T follicular helper cell (primary cell): Measurements from ENCODE around the gene WDR73.
"Not testable (repeated sequence)": the region's sequence is repeated elsewhere in the genome, so short reads cannot be mapped to it uniquely, and the experiment has no call there.

ENCODE experiments used
- DNase-seq: peaks from one replicate; pipeline ENCODE4 v3.0.0-alpha.2; 2020; ENCODE audit warnings: low read depth

WDR73 gene

DNA sequence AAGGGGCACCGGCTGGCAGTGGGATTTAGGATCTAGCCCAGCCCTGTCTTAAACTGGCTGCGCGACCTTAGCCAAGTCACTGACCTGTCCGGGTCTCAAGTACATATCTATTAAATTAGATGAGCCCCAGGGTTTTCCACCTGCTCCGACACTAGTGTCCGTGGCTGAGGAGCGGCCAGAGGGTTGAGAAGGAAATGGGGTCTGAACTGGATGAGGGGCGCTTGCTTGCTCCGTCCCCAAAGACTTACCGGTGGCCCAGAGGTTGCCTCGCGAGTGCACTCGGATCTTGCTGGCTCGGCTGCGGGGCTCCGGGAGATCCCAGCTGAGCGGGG, 3.6 kb upstream of the WDR73 start:
- DNase-seq: no peak

DNA sequence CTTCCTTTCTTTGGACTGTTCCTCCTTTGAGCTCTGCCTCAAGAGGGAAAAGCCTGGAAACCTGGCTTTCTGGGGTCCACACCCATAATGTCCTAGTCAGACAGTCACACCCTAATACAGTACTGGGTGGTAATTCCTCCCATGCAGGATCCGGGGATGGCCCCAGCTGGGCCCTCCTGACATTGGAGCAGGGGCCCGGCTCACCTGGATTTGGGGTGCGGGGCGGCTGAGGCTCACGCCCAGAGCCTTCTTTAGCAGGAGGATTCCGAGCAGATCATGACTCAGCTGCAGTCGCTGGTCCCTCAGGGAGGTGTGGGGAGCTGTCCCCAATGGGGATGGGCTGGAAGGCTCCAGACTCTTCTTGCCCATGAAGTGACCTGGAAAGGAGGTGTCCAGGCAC, 2.9 kb upstream of the WDR73 start:
- no peak for DNase-seq

DNA sequence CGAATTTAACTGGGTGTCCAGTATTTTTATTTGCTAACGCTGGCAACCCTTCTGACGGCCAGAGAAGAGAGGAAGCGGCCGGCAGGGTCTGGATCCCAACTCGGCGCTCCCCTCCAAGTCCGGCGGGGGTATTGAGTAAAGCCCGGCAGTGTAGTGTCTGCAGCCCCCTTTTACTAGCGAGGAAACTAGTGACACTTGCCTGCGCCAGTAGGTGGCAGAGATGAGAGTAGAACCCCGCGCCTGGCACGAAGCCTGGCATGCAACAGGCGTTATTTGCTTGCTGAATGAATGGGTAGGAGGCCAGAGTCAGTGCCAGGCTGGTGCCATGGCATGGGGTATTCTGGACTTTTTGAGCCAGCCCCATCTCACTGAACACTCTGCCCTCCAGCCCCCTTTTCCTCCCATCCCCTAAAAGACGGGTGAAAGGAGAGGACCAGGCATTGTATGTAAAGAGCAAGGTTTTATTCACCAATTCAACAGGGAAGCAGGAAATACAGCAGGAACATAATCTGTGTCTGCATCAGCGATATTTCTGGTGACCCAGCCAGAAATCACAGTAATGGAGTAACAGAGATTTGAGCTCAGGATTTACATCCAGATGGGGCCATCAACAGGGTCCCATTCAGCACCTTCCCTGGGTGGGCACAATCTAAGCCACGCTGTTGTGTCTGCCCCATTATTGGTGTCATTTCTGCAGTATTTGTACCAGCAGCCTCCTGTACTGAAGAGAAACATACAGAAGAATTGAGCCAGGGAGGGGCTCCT, 788 bp upstream of the WDR73 start:
- peak; percentile 67 for DNase-seq

DNA sequence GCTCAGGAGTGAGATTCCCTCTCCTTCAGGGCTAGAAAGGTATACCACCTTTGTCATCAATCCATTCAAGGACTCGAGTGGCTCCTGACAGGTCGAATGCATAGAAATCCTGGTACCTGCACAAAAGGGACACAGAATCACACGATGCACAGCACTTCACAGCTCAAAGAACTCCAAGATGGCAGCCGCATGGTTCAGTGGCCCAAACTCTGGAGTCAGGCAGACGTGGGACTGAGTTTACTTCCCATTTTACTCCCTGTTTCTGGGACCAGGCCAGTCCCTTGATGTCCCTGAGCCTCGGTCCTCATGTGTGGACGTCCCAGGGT, 536 bp downstream of the WDR73 start:
- DNase-seq: no peak

DNA sequence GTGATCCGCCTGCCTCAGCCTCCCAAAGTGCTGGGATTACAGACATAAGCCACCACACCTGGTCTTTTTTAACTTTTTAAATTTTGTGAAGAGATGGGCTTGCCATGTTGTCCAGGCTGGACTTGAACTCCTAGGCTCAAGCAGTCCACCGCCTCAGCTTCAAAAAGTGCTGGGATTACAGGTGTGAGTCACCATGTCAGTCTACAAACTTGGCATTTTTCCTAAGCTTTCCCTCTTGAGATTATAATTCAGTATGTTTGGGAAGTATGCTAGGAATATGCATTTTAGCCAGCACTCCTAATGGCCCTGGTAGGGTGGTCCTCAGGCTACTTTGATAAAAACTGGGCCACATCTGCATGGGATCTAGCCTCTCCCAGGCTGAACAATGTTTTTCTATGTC, 4.4 kb downstream of the WDR73 start:
- DNase-seq: no peak

DNA sequence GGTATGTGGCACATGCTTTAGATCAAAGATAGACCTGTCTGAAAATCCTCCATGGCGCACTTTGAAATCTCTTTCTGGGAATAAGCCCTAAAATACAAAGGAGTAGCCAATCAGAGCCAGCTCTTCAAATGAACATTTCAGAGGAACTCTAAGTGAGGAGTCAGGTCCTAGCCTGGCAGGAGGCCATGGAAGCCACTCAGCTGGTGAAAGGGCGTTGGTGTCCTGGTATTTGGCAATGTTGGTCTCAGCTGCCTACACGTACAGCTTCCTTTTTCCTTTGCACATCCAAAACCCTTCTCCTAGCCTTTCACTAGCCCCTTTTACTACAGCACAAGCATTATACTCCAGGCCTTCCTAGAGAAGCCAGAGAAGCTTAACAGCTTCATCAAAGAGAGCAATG, 5.5 kb downstream of the WDR73 start:
- no peak for DNase-seq

DNA sequence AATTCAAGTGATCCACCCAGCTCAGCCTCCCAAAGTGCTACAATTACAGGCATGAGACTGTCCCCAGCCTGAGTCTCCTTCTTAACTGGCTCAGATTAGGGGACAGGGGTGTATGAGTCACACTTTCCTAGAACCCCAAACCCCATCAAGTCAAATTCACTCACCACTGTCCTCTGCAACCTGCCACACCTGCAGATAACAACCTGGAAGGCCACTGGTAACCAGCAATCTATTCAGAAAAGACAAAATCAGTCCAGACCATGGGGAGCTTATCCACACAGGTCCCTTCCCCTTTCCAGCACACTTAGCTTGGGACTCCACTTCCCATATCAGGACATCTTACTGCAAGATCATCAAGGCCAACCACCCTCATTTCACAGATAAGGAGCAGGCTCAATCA, 6.4 kb downstream of the WDR73 start:
- no peak for DNase-seq

DNA sequence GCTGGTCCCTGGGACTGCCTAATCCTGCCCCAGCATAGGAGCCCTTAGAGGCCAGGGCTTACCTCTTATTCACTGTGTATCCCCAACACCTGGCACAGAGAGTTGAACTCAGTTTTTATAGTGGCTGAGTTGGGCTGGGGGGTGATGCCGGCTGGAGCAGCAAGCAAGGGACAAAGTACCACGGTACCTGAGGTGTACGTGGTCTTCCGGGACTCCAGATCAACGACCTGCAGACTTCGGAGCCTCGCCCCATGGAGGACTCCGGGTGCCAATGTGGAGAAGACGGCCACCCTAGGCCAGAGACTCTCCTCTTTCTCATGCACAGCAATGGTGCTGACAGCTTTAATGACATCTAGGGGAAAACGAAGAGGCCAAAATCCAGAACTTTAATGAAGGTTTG, 8.1 kb downstream of the WDR73 start:
- no peak for DNase-seq

DNA sequence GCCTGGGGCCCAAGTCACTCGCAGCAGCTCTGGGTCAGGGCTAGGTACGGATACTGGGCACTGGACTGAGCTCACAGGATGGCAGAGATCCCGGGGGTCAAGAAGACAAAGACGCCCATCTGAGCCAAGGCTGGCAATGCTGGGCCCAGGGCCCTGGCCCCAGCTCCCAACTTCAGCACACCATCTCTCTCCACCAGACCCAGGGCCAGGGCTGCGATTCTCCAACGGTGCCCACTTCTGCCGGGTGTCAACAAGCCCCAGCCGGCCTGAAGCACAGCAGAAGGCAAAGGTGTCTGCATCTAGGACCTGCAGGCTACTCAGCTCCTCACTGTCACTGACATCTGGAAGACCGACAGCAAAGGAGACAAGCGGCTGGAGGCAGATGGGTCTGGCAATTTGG, 8.6 kb downstream of the WDR73 start:
- no peak for DNase-seq

DNA sequence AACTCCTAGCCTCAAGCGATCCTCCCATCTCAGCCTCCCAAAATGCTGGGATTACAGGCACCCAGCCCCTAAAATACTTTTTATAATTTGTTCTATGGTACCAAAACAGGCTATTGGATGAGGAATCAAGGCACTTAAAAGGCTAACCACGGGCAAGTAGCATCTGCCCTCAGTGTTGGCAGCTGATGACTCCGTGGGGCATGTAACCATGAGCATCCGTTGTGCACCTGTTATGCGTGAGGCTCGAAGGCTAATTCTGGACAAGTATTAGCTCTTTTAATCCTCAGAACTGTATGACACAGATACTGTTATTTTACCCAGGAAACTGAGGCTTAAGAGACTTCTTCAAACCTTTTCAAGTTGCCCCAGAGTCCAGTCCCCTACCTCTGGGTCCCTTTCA, 10.2 kb downstream of the WDR73 start:
- DNase-seq: no peak

DNA sequence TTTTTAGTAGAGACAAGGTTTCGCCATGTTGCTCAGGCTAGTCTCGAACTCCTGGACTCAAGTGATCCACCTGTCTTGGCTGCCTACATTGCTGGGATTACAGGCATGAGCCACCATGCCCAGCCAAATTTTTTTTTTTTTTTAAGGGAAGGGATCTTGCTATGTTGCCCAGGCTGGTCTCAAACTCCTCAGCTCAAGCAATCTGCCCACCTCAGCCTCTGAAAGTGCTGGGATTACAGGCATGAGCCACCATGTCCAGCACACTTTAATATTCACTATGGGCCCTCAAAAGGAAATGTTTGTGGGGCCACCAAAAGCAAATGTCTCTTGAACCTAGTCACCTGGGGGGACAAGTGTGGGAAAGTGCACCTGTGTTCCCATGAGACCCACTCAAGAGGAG, 11.4 kb downstream of the WDR73 start:
- not testable (repeated sequence) for DNase-seq

DNA sequence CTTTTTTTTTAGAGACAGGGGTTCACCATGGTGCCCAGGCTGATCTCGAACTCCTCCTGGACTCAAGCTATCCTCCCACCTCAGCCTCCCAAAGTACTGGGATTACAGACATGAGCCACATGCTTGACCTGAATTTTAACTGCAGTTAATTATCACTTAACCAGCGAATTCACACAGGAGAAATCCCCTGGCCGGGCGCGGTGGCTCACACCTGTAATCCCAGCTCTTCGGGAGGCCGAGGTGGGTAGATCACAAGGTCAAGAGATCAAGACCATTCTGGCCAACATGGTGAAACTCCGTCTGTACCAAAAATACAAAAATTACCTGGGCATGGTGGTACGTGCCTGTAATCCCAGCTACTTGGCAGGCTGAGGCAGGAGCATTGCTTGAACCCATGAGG, 12.2 kb downstream of the WDR73 start:
- not testable (repeated sequence) for DNase-seq

DNA sequence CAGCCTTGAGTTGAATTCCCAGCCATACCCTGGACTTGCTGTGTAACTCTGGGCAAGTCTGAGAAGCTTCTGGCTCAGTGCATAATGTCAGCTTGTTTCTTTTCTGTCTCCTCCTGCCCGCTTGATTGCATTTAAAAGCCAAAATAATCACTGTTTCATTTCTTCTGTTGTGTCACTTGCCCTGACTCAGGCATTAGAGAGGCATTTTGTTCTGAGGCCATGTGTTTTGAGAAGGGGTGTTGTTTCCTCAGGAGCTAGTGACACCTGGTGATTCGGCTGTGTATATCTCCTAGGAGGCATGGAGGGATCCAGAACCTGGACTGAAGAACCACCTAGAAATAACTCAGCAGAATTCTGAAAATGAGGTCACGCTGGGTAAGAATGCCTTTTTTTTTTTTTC, 16.0 kb downstream of the WDR73 start:
- no peak for DNase-seq

DNA sequence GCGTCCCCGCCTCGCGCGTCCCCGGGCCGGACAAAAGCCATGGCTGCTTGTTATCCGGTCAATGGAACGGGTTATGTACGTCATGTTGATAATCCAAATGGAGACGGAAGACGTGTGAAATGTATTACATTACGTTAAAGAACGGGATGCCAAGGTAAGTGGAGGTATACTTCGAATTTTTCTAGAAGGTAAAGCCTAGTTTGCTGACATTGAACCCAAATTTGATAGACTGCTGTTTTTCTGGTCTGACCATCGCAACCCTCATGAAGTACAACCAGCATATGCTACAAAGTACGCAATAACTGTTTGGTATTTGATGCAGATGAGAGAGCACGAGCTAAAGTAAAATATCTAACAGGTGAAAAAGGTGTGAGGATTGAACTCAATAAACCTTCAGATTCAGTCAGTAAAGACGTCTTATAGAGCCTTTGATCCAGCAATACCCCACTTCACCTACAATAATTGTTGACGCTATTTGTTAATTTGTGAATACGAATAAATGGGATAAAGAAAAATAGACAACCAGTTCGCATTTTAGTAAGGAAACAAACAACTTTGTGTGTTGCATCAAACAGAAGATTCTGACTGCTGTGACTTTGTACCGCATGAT, 19.8 kb downstream of the WDR73 start:
- no peak for DNase-seq

DNA sequence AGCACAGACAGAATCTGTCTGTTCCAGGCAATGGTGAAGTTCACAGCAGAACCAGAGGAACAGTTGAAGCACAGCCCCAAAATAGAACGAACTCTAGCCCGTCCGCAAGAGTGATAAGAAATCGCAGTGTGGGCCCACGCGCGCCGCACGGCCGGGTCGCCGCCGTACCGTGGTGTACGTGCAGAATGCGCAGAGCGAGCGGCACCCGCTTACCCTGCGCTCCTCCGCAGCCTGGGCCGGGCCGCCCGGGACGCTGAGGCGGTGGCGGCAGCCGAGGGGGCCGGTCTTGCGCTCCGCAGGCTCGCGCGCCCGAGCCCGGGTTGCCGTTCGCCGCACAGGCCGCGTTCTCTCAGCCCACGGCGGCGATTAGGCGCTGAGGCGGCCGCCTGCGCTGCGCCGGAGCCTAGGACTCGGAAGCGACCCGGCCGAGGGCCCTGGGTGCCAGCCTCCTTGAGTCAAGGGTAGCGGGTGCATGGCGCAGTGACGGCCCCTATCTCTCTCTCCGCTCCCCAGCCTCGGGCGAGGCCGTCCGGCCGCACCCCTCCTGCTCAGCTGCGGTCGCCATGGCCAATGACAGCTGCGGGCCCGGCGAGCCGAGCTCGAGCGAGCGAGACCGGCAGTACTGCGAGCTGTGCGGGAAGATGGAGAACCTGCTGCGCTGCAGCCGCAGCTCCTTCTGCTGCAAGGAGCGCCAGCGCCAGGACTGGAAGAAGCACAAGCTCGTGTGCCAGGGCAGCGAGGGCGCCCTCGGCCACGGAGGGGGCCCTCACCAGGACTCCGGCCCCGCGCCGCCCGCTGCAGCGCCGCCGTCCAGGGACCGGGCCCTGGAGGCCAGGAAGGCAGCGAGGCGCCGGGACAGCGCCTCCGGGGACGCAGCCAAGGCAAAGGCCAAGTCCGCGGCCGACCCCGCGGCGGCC, 20.5 kb downstream of the WDR73 start:
- DNase-seq: peak; percentile 42

DNA sequence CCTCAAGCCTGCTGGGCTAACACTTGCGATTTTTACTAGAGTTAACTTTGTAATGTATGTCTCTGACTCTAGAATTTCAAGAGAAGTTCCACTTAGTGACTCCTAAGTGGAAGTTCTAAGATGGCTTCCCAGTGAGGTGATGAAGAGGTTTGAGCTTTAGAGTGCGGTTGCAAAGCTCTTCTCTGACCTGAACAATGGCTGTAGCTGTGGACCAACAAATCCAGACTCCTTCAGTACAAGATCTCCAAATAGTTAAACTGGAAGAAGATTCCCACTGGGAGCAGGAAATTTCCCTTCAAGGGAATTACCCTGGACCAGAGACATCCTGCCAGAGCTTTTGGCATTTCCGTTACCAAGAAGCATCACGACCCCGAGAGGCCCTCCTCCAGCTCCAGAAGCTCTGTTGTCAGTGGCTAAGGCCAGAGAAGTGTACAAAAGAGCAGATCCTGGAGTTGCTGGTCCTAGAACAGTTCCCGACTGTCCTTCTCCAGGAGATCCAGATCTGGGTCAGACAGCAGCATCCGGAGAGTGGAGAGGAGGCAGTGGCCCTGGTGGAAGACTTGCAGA, 22.3 kb downstream of the WDR73 start:
- DNase-seq: no peak

DNA sequence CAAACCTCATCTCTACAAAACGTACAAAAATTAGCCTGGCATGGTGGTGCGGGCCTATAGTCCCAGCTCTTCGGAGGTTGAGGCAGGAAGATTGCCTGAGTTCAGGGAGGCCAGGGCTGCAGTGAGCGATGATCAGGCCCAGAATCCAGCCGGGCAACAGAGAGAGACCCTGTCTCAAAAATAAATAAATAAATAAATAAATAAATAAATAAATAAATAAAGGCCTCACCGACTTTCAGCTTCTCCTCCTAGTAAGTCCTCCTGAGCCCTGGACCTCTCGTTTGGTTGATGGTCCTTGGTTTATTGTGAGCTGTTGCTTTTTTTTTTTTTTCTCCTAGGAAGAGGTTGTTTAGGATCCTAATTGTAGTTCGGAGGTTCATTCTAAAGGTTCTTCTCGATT, 25.1 kb downstream of the WDR73 start:
- no peak for DNase-seq

DNA sequence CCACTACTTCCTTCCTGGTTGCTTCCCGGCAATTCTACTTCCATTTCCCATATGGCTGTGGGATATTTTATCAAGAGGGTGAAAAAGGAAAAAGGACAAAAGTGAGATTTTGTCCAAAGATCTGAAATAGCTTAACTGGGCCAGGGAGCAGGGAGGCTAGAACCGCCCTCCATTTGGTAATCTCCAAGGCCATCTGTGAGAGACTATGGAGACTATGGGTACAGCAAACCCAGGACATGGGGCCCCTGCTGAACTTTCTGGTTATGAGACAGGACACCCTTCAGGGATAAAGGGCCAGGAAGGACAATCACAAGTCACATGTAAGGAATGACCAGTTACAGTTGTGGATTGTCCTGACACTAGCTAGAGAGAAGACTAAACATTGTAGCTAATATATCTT, 29.0 kb downstream of the WDR73 start:
- DNase-seq: no peak

DNA sequence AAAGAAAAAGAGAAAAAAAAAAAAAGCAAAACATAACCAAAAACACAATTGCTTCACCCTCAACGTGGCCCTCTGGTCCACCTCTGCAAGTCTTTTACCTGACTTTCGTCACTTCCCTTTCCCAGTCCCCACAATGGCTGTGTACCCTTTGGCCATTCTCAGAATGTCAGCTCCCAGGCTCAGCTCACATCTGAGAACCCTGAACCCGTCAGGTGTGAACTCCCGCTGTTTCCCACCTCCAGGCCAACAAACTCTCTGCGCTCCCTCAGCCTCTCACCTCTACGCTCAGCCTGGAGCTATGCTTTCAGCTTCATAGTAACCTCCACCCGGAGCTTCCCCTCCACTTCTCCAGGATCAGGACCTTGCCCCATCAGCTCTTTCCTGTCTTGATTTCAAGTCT, 29.7 kb downstream of the WDR73 start:
- no peak for DNase-seq

DNA sequence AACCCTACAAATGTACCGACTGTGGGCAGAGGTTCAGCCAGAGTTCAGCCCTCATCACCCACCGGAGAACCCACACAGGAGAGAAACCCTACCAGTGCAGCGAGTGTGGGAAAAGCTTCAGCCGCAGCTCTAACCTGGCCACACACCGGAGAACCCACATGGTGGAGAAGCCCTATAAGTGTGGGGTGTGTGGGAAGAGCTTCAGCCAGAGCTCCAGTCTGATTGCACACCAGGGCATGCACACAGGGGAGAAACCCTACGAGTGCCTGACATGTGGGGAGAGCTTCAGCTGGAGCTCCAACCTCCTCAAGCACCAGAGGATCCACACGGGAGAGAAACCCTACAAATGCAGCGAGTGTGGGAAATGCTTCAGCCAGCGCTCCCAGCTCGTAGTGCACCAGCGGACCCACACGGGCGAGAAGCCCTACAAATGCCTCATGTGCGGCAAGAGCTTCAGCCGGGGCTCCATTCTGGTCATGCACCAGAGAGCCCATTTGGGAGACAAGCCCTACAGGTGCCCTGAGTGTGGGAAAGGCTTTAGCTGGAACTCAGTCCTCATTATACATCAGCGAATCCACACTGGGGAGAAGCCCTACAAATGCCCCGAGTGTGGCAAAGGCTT, 32.6 kb downstream of the WDR73 start:
- DNase-seq: no peak

DNA sequence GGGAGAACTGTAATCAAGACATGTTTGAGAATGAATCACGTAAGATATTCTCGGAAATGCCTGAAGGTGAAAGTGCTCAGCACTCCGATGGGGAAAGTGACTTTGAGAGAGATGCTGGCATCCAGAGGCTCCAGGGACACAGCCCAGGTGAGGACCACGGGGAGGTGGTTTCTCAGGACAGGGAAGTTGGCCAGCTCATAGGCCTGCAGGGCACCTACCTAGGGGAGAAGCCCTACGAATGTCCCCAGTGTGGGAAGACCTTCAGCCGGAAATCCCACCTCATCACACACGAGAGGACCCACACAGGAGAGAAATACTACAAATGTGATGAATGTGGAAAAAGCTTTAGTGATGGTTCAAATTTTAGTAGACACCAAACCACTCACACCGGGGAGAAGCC, 33.5 kb downstream of the WDR73 start:
- no peak for DNase-seq

DNA sequence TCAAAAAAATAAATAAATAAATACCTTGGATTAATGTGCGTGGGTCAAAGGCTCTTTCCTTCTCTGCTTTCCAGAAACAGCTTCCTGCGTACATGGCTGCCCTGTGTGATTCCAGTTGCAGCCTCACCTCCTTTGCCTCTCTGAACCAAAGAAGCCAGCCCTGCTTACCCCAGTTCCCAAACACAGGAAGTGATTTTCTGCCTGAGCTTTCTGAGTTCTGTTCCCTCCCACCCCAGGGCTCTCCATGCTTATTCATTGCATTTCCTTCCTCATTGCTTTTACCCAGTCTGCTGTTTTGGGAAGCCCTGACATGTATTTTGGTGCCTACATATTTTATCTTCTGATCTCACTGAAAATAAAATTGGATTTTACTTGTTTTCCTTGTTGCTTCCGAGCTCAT, 37.8 kb downstream of the WDR73 start:
- DNase-seq: no peak
